GM23248 (cell line): Measurements from ENCODE around the gene RXFP4. TPM values are rescaled to one million over a fixed set of nuclear protein-coding genes. Genes with fewer than 3 reads are reported as not detected.

ENCODE experiments used
- DNase-seq: peaks from one replicate; pipeline ENCODE4 v3.0.0-alpha.2; 2015
- H2AFZ ChIP-seq: fragments of 200-600 bp; sonication (generic); 2 replicates; pipeline ENCODE4 v1.6.1; 2016; ENCODE audit warnings: antibody characterized with exemption
- H3F3A ChIP-seq: fragments of 200-600 bp; sonication (generic); 2 replicates; pipeline ENCODE4 v1.6.1; 2016; ENCODE audit warnings: mild to moderate bottlenecking, antibody characterized with exemption, mixed run types; ENCODE audit not compliant: insufficient read depth
- H3K27ac ChIP-seq: fragments of 200-600 bp; sonication (generic); 2 replicates; pipeline ENCODE4 v1.5.1; 2016; ENCODE audit warnings: mild to moderate bottlenecking
- H3K27me3 ChIP-seq: fragments of 200-600 bp; sonication (generic); replicated peaks from 2 replicates; pipeline ENCODE4 v1.6.1; 2016; ENCODE audit warnings: mild to moderate bottlenecking; ENCODE audit not compliant: insufficient read depth
- H3K36me3 ChIP-seq: fragments of 200-600 bp; sonication (generic); 2 replicates; pipeline ENCODE4 v1.6.1; 2016; ENCODE audit warnings: low read depth, mild to moderate bottlenecking
- H3K4me1 ChIP-seq: fragments of 200-600 bp; sonication (generic); 2 replicates; pipeline ENCODE4 v1.6.1; 2016; ENCODE audit warnings: mild to moderate bottlenecking; ENCODE audit not compliant: insufficient read depth
- H3K4me2 ChIP-seq: fragments of 200-600 bp; sonication (generic); one replicate; pipeline ENCODE4 v1.6.1; 2016; ENCODE audit warnings: mild to moderate bottlenecking; ENCODE audit not compliant: unreplicated experiment
- H3K4me3 ChIP-seq: fragments of 200-600 bp; sonication (generic); 2 replicates; pipeline ENCODE4 v1.5.1; 2016; ENCODE audit warnings: mild to moderate bottlenecking
- H3K79me2 ChIP-seq: fragments of 200-600 bp; sonication (generic); 2 replicates; pipeline ENCODE4 v1.6.1; 2016; ENCODE audit warnings: mild to moderate bottlenecking; ENCODE audit not compliant: insufficient read depth
- H3K9ac ChIP-seq: fragments of 200-600 bp; sonication (generic); 2 replicates; pipeline ENCODE4 v1.6.1; 2016; ENCODE audit warnings: mild to moderate bottlenecking
- H3K9me2 ChIP-seq: fragments of 200-600 bp; sonication (generic); 2 replicates; pipeline ENCODE4 v1.6.1; 2016; ENCODE audit warnings: mixed run types, mild to moderate bottlenecking, moderate library complexity; ENCODE audit not compliant: insufficient read depth
- H3K9me3 ChIP-seq: fragments of 200-600 bp; sonication (generic); one replicate; pipeline ENCODE4 v1.6.1; 2017; ENCODE audit warnings: low read depth
- H4K20me1 ChIP-seq: fragments of 200-600 bp; sonication (generic); 2 replicates; pipeline ENCODE4 v1.6.0; 2016; ENCODE audit not compliant: insufficient read depth
- EZH2 ChIP-seq: fragments of 200-600 bp; sonication (generic); IDR thresholded peaks from 2 replicates; pipeline ENCODE4 v1.6.1; 2018; ENCODE audit warnings: antibody characterized with exemption, mild to moderate bottlenecking; ENCODE audit not compliant: insufficient read depth, poor library complexity, severe bottlenecking
- EZH2phosphoT487 ChIP-seq: fragments of 200-600 bp; sonication (generic); IDR thresholded peaks from 2 replicates; pipeline ENCODE4 v1.6.1; 2018; ENCODE audit warnings: antibody characterized with exemption, moderate library complexity, mild to moderate bottlenecking, low read depth; ENCODE audit not compliant: insufficient read depth
- WGBS, 2 experiments: methylation state at CpG; one replicate each; pipeline ENCODE4 v1.1.6; 2015 to 2017; ENCODE audit warnings: low lambda C conversion rate in 2 of 2, low coverage in 1 of 2; ENCODE audit errors: missing lambda C conversion rate in 2 of 2; 5-methylcytosine and 5-hydroxymethylcytosine counted together
- in situ Hi-C: fragments of 300-500 bp; cut with MboI; formaldehyde crosslinking; loops from 2 replicates; pipeline ENCODE4 v1.15.0; 2020
- polyA plus RNA-seq: library from polyadenylated mRNA; unstranded; fragments of >200 nt; fragmentation: Nextera tagmentation; extraction: Ambion mirVana; gene quantifications from 2 replicates; pipeline ENCODE4 v1.2.1, GENCODE V29; 2016
- total RNA-seq: library from RNA; depleted of rRNA; stranded (reverse); fragments of >200 nt; shearing (Covaris generic); gene quantifications from 2 replicates; pipeline ENCODE4 v1.2.3, GENCODE V29; 2014

Gene RXFP4
- total and polyA plus RNA-seq, 2 experiments from 2014 or later = 0.39 TPM; not detected in 1

DNA sequence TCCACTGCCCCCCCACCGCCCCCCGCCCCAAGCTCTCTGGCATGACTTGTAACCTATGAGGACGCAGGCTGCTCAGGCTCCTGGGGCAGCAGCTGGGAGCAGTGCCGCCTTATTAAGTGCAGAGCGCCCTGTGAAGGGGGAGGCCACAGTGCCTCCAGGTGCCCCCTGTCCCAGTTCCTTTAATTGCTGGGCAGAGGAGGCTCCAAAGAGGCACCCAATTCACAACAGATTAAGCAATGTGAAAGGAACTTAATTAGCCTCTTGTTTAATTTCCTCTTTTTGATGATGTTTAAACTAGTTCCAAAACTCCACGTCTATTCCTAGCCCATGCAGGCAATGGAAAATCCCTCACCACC is 3.0 kb downstream of the RXFP4 start:
- no peak for TF ChIP-seq EZH2
- no peak for TF ChIP-seq EZH2phosphoT487
- no peak overlapping the region for H3K27ac ChIP-seq
- H3F3A ChIP-seq = peaks cover 50% of the 10 kb centered on the region
- no peak overlapping the region for H3K9ac ChIP-seq
- DNase-seq = no peak
- WGBS, 2 experiments = 45 to 59% methylated on average over 6 of the region's 6 CpGs
- no peaks in the 10 kb centered on the region; the same call in 1 of the 2 replicates for H3K79me2 ChIP-seq
- H3K27me3 ChIP-seq = no peaks in the 10 kb centered on the region
- in situ Hi-C loops = no loop called here
- peaks cover 11% of the 10 kb centered on the region for H3K4me1 ChIP-seq
- H3K9me3 ChIP-seq = no peaks in the 10 kb centered on the region
- no peak overlapping the region for H3K4me3 ChIP-seq
- no peaks in the 10 kb centered on the region for H4K20me1 ChIP-seq
- H3K36me3 ChIP-seq = peaks cover 36% of the 10 kb centered on the region
- no peak overlapping the region for H3K4me2 ChIP-seq
- H2AFZ ChIP-seq = no peak overlapping the region
- no peaks in the 10 kb centered on the region for H3K9me2 ChIP-seq

DNA sequence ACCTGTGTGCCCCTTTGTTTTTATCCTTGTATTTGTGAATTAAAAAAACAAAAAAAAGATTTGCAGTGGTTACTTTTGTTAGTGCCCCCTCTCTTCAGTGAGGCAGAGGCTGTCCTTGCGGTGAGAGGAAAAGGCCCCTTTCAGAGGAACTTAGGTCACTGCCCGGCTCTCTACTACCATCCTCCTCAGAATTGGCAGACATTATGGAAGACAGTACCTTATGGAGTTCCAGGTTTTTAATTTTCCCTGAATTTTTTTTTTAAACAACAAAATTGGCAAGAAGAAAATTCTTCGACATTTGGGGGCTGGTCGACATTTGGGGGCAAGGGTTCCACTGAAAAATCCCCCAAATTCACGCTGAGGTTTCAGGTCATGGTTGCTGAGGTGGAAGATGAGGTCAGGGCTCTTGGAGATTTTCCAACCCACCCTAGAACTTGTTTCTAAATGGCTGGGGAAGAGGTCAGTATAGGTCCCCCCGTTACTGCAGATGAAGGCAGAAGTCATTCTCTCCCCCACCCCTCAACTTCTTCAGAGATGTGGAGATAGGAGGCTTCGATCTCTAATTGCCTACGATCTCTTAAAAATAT is 5.3 kb downstream of the RXFP4 start:
- no peak overlapping the region for H2AFZ ChIP-seq
- H3K4me1 ChIP-seq = no peaks in the 10 kb centered on the region
- in situ Hi-C loops = no loop called here
- no peak overlapping the region for H3K27ac ChIP-seq
- no peak overlapping the region for H3K9ac ChIP-seq
- no peak for DNase-seq
- H3K79me2 ChIP-seq = peaks cover 9% of the 10 kb centered on the region
- H3K9me3 ChIP-seq = no peaks in the 10 kb centered on the region
- no peak overlapping the region for H3K4me2 ChIP-seq
- no peak overlapping the region for H3K4me3 ChIP-seq
- H3F3A ChIP-seq = peaks cover 55% of the 10 kb centered on the region
- H3K9me2 ChIP-seq = no peaks in the 10 kb centered on the region
- WGBS, 2 experiments = 87 to 89% methylated on average over 8 of the region's 8 CpGs
- no peaks in the 10 kb centered on the region for H4K20me1 ChIP-seq
- peaks cover 52% of the 10 kb centered on the region for H3K36me3 ChIP-seq
- no peak for TF ChIP-seq EZH2phosphoT487
- TF ChIP-seq EZH2 = no peak
- H3K27me3 ChIP-seq = no peaks in the 10 kb centered on the region

DNA sequence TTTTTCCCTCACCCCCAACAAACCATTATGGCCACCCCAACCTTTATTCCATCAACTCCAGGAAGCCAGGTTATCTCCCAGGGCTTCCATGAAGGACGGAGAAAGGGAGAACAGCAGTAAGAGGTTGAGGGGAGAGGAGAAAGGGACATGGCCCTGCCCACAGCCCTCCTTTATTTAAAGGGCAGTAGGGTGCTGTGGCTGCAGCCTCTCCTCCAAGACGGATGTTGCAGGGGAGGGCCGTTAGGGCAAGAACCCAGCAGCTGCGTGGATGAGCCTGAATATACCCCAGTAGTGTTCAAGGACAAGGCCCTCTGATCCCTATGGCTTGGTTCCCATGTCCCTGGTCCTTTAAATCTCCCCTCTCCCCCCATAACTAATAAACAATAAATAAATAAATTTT is 5.9 kb downstream of the RXFP4 start:
- Histone ChIP-seq H3K36me3 (peaks cover 58% of the 10 kb centered on the region), H3K27me3 (no peaks in the 10 kb centered on the region), H3K27ac (no peak overlapping the region), H3K4me2 (no peak overlapping the region), H3K4me3 (no peak overlapping the region), H3K79me2 (peaks cover 12% of the 10 kb centered on the region), H4K20me1 (no peaks in the 10 kb centered on the region), H3K9me3 (no peaks in the 10 kb centered on the region), H3K4me1 (no peaks in the 10 kb centered on the region), H3F3A (peaks cover 56% of the 10 kb centered on the region), H3K9ac (no peak overlapping the region), H2AFZ (no peak overlapping the region), H3K9me2 (no peaks in the 10 kb centered on the region)
- in situ Hi-C loops = no loop called here
- DNase-seq = no peak
- no peak for TF ChIP-seq EZH2phosphoT487
- no peak for TF ChIP-seq EZH2
- WGBS, 2 experiments = 83 to 93% methylated on average over 4 of the region's 4 CpGs

GRCh38 chr1:155947741-155948140 is 6.3 kb downstream of the RXFP4 start:
- Histone ChIP-seq H2AFZ (no peak overlapping the region), H3K27ac (no peak overlapping the region), H3F3A (peaks cover 55% of the 10 kb centered on the region), H3K4me3 (no peak overlapping the region), H3K9me3 (no peaks in the 10 kb centered on the region), H3K4me2 (no peak overlapping the region), H3K36me3 (peaks cover 63% of the 10 kb centered on the region), H3K9me2 (no peaks in the 10 kb centered on the region), H3K79me2 (peaks cover 12% of the 10 kb centered on the region), H3K9ac (no peak overlapping the region), H4K20me1 (no peaks in the 10 kb centered on the region), H3K4me1 (no peaks in the 10 kb centered on the region), H3K27me3 (no peaks in the 10 kb centered on the region)
- WGBS, 2 experiments = 86 to 87% methylated on average over 7 to 8 of the region's 8 CpGs
- in situ Hi-C loops = no loop called here
- no peak for TF ChIP-seq EZH2
- TF ChIP-seq EZH2phosphoT487 = no peak
- no peak for DNase-seq

GRCh38 chr1:155950829-155951228 is 9.4 kb downstream of the RXFP4 start:
- no peak overlapping the region for H3K9ac ChIP-seq
- peaks cover 48% of the 10 kb centered on the region for H3F3A ChIP-seq
- no peaks in the 10 kb centered on the region for H3K9me2 ChIP-seq
- H3K27me3 ChIP-seq = no peaks in the 10 kb centered on the region
- no peaks in the 10 kb centered on the region for H3K9me3 ChIP-seq
- H3K27ac ChIP-seq = no peak overlapping the region
- no peak overlapping the region for H2AFZ ChIP-seq
- H4K20me1 ChIP-seq = no peaks in the 10 kb centered on the region
- 94 to 97% methylated on average over 27 of the region's 27 CpGs for WGBS, 2 experiments
- peaks cover 26% of the 10 kb centered on the region for H3K79me2 ChIP-seq
- no peak overlapping the region for H3K4me2 ChIP-seq
- no peaks in the 10 kb centered on the region for H3K4me1 ChIP-seq
- in situ Hi-C loops = no loop called here
- no peak overlapping the region for H3K4me3 ChIP-seq
- TF ChIP-seq EZH2 (no peak), EZH2phosphoT487 (no peak)
- H3K36me3 ChIP-seq = peaks cover 82% of the 10 kb centered on the region
- no peak for DNase-seq
